Stimulated activated CD8-positive, alpha-beta memory T cell treated with anti-CD3 and anti-CD28 coated beads, Interleukin-7, amount 100 ng/mL, for 48 hours (primary cell): ENCODE measurements around the gene GRIN3B.

Experiments
- DNase-seq, 2 donors: peaks; one replicate each; pipeline ENCODE4 v3.0.0-alpha.2; 2020; ENCODE audit warnings: low read depth in 1 of 2; ENCODE audit errors: extremely low read depth in 1 of 2

GRIN3B gene

GRCh38 chr19:1041272-1041834, 41.1 kb downstream of the GRIN3B start:
- DNase-seq: no peak

DNA sequence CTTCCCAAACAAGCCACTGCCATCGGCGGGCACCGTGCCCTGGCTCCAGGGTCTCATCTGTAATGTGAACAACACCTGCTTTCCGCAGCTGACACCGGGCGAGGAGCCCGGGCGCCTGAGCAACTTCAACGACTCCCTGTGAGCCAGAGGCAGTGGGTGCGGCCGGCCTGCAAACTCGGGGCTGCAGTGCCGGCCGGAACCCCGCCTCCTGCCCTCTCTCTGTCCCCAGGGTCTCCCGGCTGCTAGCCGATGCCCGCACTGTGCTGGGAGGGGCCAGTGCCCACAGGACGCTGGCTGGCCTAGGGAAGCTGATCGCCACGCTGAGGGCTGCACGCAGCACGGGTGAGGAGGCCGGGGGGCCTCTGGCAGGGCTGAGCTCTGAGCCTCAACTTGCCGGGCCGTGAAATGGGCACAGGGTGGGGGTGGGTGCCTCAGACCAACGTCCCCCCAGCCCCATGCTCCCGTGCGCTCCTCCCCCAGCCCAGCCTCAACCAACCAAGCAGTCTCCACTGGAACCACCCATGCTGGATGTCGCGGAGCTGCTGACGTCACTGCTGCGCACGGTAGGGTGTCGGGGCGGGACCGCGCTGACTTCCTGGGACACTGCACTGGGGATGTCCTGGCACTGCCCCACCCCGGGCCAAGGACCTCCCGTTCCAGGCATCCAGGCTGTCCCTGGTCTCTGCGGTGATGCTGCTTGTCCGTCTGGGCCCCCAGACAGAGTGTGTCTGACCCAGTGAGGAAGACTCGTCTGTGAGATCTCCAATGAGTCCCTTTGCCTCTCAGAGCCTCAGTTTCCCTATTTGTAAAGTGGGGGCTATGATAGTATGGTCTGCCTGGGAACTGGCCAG, 41.8 kb downstream of the GRIN3B start:
- DNase-seq: no peak

DNA sequence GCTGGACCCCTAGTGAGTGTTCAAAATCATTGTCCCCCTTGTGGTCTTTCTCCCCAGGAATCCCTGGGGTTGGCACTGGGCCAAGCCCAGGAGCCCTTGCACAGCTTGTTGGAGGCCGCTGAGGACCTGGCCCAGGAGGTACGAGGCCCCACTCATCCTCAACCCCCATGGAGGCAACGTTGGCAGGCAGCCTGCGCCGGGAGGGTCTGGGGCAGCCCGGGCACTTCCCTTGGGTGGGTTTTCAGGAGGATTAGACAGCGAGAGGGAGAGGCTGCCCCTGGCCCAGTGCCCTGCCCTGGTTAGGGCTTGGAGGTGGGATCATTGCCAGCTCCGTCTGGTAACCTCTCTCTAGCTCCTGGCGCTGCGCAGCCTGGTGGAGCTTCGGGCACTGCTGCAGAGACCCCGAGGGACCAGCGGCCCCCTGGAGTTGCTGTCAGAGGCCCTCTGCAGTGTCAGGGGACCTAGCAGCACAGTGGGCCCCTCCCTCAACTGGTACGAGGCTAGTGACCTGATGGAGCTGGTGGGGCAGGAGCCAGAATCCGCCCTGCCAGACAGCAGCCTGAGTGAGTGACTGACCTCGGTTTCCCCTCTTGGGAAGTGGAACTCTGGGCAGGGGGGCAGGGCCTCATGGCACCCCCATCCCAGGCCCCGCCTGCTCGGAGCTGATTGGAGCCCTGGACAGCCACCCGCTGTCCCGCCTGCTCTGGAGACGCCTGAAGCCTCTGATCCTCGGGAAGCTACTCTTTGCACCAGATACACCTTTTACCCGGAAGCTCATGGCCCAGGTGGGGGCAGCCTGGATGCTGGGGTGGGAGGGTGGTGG, 42.7 kb downstream of the GRIN3B start:
- DNase-seq: no peak

DNA sequence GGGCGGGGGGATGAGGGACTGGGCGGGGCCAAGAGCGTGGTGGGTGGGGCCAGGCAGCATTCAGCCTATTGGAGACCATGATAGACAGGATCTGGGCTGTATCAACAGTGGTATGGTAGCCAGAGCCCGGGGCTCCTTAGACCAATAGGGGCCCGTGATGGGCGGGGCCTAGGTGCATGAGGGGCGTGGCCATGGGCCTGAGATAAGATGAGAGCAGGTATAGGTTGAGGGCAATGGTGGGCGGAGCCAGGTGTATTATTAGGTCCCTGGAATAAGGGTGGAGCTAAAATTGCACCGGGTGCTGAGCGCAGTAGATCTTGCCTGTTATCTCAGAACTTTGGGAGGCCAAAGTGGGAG, 45.0 kb downstream of the GRIN3B start:
- peak in 1 of 2 donors; percentile 83 for DNase-seq

- DNase-seq: no peak
Measured at GRCh38 chr19:1046117-1046626, 46.0 kb downstream of the GRIN3B start.

DNA sequence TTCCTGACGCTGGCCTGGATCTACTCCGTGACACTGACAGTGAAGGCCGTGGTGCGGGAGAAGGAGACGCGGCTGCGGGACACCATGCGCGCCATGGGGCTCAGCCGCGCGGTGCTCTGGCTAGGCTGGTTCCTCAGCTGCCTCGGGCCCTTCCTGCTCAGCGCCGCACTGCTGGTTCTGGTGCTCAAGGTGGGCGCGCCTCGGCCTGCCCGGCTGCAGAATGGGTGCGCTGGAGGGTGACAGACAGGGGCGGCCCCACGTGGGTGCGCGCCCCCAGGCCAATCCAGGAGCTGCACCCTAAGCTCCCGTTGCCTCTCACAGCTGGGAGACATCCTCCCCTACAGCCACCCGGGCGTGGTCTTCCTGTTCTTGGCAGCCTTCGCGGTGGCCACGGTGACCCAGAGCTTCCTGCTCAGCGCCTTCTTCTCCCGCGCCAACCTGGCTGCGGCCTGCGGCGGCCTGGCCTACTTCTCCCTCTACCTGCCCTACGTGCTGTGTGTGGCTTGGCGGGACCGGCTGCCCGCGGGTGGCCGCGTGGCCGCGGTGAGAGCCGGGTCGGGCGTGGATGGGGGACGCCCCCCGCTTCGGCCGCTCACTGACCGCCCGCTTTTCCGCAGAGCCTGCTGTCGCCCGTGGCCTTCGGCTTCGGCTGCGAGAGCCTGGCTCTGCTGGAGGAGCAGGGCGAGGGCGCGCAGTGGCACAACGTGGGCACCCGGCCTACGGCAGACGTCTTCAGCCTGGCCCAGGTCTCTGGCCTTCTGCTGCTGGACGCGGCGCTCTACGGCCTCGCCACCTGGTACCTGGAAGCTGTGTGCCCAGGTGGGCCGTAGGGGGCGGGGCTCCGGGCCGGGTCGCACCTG, 46.8 kb downstream of the GRIN3B start:
- no peak for DNase-seq

- no peak for DNase-seq
Measured at GRCh38 chr19:1047696-1048147, 47.5 kb downstream of the GRIN3B start.

DNA sequence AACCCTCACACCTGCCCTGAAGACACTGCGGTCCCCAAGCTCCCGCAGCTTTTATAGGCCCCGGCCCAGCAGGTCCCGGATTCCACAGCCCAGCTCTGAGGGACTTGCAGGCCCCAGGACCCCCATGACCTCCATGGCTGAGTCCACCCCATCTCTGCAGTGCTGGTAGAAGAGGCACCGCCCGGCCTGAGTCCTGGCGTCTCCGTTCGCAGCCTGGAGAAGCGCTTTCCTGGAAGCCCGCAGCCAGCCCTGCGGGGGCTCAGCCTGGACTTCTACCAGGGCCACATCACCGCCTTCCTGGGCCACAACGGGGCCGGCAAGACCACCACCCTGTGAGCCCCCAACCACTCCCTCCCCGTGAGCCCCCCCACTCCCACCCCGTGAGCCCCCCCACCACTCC, 48.9 kb downstream of the GRIN3B start:
- no peak for DNase-seq

DNA sequence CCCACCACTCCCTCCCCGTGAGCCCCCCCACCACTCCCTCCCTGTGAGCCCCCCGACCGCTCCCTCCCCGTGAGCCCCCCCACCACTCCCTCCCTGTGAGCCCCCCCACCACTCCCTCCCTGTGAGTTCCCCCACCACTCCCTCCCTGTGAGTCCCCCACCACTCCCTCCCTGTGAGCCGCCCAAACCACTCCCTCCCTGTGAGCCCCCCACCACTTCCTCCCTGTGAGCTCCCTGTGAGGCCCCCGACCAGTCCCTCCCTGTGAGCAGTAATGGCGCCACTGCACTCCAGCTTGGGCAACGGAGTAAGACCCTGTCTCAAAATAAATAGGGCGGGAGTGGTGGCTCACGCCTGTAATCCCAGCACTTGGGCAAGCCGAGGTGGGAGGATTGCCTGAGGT, 49.6 kb downstream of the GRIN3B start:
- DNase-seq: no peak

DNA sequence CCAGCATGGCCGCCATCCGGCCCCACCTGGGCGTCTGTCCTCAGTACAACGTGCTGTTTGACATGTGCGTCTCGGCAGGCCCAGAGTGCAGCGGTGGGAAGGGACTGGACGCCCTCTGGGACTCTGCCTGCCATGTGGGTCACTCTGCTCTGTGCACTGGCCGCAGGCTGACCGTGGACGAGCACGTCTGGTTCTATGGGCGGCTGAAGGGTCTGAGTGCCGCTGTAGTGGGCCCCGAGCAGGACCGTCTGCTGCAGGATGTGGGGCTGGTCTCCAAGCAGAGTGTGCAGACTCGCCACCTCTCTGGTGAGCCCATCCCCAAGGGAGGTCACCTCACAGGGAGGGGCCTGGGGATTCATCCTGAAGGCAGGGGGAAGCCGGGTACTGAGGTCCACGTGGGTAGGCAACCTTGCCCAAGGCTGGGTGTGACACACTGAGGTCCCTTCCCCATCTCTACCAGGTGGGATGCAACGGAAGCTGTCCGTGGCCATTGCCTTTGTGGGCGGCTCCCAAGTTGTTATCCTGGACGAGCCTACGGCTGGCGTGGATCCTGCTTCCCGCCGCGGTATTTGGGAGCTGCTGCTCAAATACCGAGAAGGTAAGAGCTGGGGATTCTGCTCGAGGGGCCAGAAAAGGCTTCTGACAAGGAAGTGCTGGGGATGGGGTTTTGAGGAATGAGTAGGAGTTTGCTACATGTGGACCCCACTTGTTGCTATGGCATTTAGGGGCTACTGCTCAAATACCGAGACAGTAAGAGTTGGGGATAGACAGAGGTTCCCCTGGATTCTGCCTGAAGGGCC, 51.0 kb downstream of the GRIN3B start:
- no peak for DNase-seq

DNA sequence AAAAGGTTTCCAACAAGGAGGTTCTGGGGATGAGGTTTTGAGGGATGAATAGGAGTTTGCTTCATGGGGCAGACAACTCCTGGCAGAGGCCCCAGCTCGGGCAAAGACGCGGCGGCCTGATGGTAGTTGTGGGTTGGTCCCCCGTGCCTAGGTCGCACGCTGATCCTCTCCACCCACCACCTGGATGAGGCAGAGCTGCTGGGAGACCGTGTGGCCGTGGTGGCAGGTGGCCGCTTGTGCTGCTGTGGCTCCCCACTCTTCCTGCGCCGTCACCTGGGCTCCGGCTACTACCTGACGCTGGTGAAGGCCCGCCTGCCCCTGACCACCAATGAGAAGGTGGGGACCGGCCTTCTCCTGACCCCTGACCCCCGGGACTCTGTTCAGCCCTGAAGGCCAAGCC, 51.6 kb downstream of the GRIN3B start:
- no peak for DNase-seq

GRCh38 chr19:1052349-1052975, 52.2 kb downstream of the GRIN3B start:
- DNase-seq: no peak

DNA sequence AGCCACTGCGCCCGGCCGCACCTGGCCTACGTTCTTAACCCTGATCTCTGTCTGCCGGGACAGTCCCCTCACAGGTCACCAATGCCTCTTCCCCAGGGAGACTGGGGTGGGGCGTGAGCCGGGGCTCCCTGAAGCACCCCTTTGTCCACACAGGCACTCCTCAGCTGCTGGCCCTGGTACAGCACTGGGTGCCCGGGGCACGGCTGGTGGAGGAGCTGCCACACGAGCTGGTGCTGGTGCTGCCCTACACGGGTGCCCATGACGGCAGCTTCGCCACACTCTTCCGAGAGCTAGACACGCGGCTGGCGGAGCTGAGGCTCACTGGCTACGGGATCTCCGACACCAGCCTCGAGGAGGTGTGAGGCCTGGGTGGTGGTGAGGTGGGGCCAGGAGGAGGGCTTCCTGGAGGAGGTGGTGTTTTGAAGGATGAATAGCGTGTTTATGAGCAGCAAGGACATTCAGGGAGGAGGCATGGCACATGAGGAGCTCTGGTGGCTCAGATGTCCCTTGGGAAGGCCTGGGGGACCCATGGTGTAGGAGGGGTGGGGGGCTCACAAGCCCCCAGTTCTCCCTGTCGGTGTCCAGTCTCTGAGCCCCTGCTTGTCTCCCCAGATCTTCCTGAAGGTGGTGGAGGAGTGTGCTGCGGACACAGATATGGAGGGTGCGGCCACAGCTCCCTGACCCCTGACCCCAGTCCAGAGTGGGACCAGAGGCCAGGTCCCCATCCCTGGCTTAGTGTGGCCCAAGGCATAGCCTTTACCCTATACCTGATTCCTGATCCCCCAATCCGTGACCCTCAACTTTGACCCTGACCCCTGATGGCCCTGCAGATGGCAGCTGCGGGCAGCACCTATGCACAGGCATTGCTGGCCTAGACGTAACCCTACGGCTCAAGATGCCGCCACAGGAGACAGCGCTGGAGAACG, 53.2 kb downstream of the GRIN3B start:
- no peak for DNase-seq

GRCh38 chr19:1054102-1055027, 54.1 kb downstream of the GRIN3B start:
- no peak for DNase-seq

DNA sequence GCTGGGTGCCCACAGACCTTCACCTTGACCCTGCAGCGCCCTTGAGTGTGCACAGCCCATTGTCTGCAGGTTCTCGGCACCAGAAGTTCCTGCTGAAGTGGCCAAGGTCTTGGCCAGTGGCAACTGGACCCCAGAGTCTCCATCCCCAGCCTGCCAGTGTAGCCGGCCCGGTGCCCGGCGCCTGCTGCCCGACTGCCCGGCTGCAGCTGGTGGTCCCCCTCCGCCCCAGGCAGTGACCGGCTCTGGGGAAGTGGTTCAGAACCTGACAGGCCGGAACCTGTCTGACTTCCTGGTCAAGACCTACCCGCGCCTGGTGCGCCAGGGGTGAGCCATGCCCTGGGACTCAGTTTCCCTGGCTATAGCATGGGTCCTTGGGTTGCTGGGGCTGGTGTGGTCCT, 54.8 kb downstream of the GRIN3B start:
- no peak for DNase-seq

GRCh38 chr19:1055886-1056620, 55.8 kb downstream of the GRIN3B start:
- DNase-seq: no peak
